CD14-positive monocyte (primary cell): Measurements from ENCODE around the gene CEP85L. TPM values are rescaled to one million over a fixed set of nuclear protein-coding genes. Genes with fewer than 3 reads are reported as not detected.
A peak's percentile ranks its signal among the peaks of the same experiment; 100 is the strongest.

Experiments used
- DNase-seq, 3 donors: peaks; one replicate each; pipeline ENCODE4 v3.0.0-alpha.2; 2011 to 2022
- H2AFZ ChIP-seq: 2 replicates; pipeline ENCODE4 v1.6.0; 2012; ENCODE audit warnings: mild to moderate bottlenecking, low read depth, low read length, inconsistent platforms; ENCODE audit not compliant: insufficient read depth, poor library complexity, severe bottlenecking
- H3K27ac ChIP-seq, 2 donors: 1 replicate in 1 of 2; 2 replicates in 1 of 2; pipeline ENCODE4 v1.5.1; 2012 to 2013; ENCODE audit warnings: low read length in 2 of 2, control low read depth in 1 of 2, inconsistent platforms in 1 of 2, low read depth in 1 of 2, mild to moderate bottlenecking in 1 of 2
- H3K27me3 ChIP-seq, 2 donors: one replicate each; pipeline versions ENCODE4 v1.6.0 to v1.6.1; 2011 to 2013; ENCODE audit warnings: low read length in 2 of 2; ENCODE audit not compliant: control insufficient read depth in 2 of 2, insufficient read depth in 2 of 2
- H3K36me3 ChIP-seq, 2 donors: replicated peaks in 1 of 2; 1 replicate in 1 of 2; 2 replicates in 1 of 2; pipeline versions ENCODE4 v1.5.1 to v1.6.1; 2012 to 2013; ENCODE audit warnings: low read length in 2 of 2, control low read depth in 1 of 2, inconsistent platforms in 1 of 2, mild to moderate bottlenecking in 1 of 2; ENCODE audit not compliant: insufficient read depth in 2 of 2, control insufficient read depth in 1 of 2
- H3K4me1 ChIP-seq, 2 donors: 1 replicate in 1 of 2; 2 replicates in 1 of 2; pipeline versions ENCODE4 v1.5.1 to v1.6.1; 2012 to 2013; ENCODE audit warnings: low read length in 2 of 2, control low read depth in 1 of 2, inconsistent platforms in 1 of 2, mild to moderate bottlenecking in 1 of 2, moderate library complexity in 1 of 2; ENCODE audit not compliant: insufficient read depth in 2 of 2, control insufficient read depth in 1 of 2
- H3K4me2 ChIP-seq: replicated peaks from 2 replicates; pipeline ENCODE3; 2012; ENCODE audit warnings: low read length, moderate library complexity, mild to moderate bottlenecking; ENCODE audit not compliant: poor library complexity, severe bottlenecking; ENCODE audit errors: extremely low read depth
- H3K4me3 ChIP-seq, 3 experiments: fragments of 200-600 bp in 1 of 3; sonication (generic) in 1 of 3; replicated peaks in 1 of 3; 1 replicate in 2 of 3; 2 replicates in 1 of 3; pipeline ENCODE4 v1.5.1; 2011 to 2013; ENCODE audit warnings: low read length in 3 of 3, mild to moderate bottlenecking in 3 of 3, control low read depth in 2 of 3, low read depth in 2 of 3, inconsistent platforms in 1 of 3, moderate library complexity in 1 of 3
- H3K79me2 ChIP-seq: 2 replicates; pipeline ENCODE4 v1.6.0; 2012; ENCODE audit warnings: mild to moderate bottlenecking, control low read depth, inconsistent platforms, low read length, moderate library complexity; ENCODE audit not compliant: insufficient read depth
- H3K9ac ChIP-seq: 2 replicates; pipeline ENCODE4 v1.6.0; 2017; ENCODE audit warnings: low read length, mild to moderate bottlenecking; ENCODE audit not compliant: insufficient read depth, poor library complexity, severe bottlenecking
- H3K9me3 ChIP-seq, 2 donors: replicated peaks in 1 of 2; 1 replicate in 1 of 2; 2 replicates in 1 of 2; pipeline versions ENCODE4 v1.5.1 to v1.6.1; 2012 to 2013; ENCODE audit warnings: low read length in 2 of 2, control low read depth in 1 of 2; ENCODE audit not compliant: control insufficient read depth in 1 of 2, insufficient read depth in 1 of 2
- H4K20me1 ChIP-seq: 2 replicates; pipeline ENCODE4 v1.6.0; 2012; ENCODE audit warnings: mild to moderate bottlenecking, low read length, control low read depth, moderate library complexity; ENCODE audit not compliant: insufficient read depth
- H3K27ac Mint-ChIP-seq, 7 donors: one replicate each; pipeline ENCODE4 v1.8.0; 2020; ENCODE audit warnings: mild to moderate bottlenecking in 7 of 7, mixed read lengths in 7 of 7, moderate library complexity in 6 of 7, inconsistent platforms in 2 of 7
- H3K27me3 Mint-ChIP-seq, 3 donors: one replicate each; pipeline ENCODE4 v1.8.0; 2021 to 2022; ENCODE audit warnings: low read depth in 3 of 3, mild to moderate bottlenecking in 3 of 3, mixed read lengths in 3 of 3, moderate library complexity in 3 of 3, inconsistent platforms in 1 of 3
- H3K36me3 Mint-ChIP-seq, 2 donors: one replicate each; pipeline ENCODE4 v1.8.0; 2020; ENCODE audit warnings: mixed read lengths in 2 of 2, inconsistent platforms in 1 of 2, mild to moderate bottlenecking in 1 of 2
- H3K4me1 Mint-ChIP-seq: one replicate; pipeline ENCODE4 v1.8.0; 2020; ENCODE audit warnings: mild to moderate bottlenecking, mixed read lengths
- H3K4me3 Mint-ChIP-seq, 2 donors: one replicate each; pipeline ENCODE4 v1.8.0; 2020; ENCODE audit warnings: mild to moderate bottlenecking in 2 of 2, mixed read lengths in 2 of 2, moderate library complexity in 1 of 2
- H3K9me3 Mint-ChIP-seq, 7 donors: one replicate each; pipeline ENCODE4 v1.8.0; 2020 to 2022; ENCODE audit warnings: mixed read lengths in 7 of 7, mild to moderate bottlenecking in 6 of 7, moderate library complexity in 6 of 7, inconsistent platforms in 2 of 7
- WGBS: methylation state at CpG from one replicate; pipeline ENCODE4 v1.1.5; 2013; ENCODE audit warnings: missing lambda C conversion rate; ENCODE audit not compliant: insufficient coverage; 5-methylcytosine and 5-hydroxymethylcytosine counted together
- intact Hi-C, 2 donors: fragments of 100-400 bp; cut with micrococcal nuclease; formaldehyde crosslinking; loops; one replicate each; pipeline versions ENCODE4 v1.15.0 to v1.15.1; 2023
- polyA plus RNA-seq, 3 donors: library from polyadenylated mRNA; depleted of rRNA in 1 of 3; unstranded in 2 of 3; stranded (reverse) in 1 of 3; fragments of 300-500 nt in 2 of 3; fragments of >200 nt in 1 of 3; fragmentation: Illumina TruSeq in 2 of 3; gene quantifications; 1 replicate in 2 of 3; 2 replicates in 1 of 3; pipeline ENCODE4 v1.2.3, GENCODE V29; 2012 to 2021
- TF ChIP-seq, protein P1 (sequence below): fragments of 200-600 bp; IDR thresholded peaks from one replicate; pipeline ENCODE4 v1.8.0; 2022; ENCODE audit warnings: antibody characterized with exemption, mild to moderate bottlenecking

Gene CEP85L
- polyA plus RNA-seq, 3 donors = 14.9 to 38.3 (median 19.6) TPM

DNA sequence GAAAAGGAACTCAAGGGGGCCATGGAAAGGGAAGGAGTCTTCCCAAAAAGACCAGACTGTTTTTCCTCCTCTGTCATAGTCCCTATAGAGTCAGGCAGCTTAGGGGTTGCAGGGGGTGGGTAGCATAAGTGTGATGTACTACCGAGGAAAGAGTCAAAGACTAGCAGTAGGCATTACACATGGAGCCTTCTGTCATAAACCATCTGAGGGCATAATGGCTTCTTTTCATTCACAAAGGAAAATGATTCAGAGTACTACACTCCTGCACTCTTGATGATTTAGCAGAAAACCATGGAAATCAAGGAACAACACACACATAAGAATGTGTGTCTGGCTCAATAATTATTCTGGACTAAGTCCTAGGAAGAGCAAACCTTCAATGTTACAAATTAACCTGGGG, 88.4 kb downstream of the CEP85L start:
- Histone ChIP-seq H3K9me3 (no peaks in the 10 kb centered on the region), H3K4me1 (peaks cover 0 to 7% of the 10 kb centered on the region in 2 donors), H3K4me3 (no peak overlapping the region), H2AFZ (no peak overlapping the region), H3K79me2 (no peaks in the 10 kb centered on the region), H3K9ac (no peak overlapping the region), H3K27me3 (no peaks in the 10 kb centered on the region), H3K27ac (no peak overlapping the region), H3K4me2 (no peak overlapping the region), H4K20me1 (peaks cover 92% of the 10 kb centered on the region), H3K36me3 (peaks cover 13 to 38% of the 10 kb centered on the region in 2 donors)
- TF ChIP-seq, protein P1, sequence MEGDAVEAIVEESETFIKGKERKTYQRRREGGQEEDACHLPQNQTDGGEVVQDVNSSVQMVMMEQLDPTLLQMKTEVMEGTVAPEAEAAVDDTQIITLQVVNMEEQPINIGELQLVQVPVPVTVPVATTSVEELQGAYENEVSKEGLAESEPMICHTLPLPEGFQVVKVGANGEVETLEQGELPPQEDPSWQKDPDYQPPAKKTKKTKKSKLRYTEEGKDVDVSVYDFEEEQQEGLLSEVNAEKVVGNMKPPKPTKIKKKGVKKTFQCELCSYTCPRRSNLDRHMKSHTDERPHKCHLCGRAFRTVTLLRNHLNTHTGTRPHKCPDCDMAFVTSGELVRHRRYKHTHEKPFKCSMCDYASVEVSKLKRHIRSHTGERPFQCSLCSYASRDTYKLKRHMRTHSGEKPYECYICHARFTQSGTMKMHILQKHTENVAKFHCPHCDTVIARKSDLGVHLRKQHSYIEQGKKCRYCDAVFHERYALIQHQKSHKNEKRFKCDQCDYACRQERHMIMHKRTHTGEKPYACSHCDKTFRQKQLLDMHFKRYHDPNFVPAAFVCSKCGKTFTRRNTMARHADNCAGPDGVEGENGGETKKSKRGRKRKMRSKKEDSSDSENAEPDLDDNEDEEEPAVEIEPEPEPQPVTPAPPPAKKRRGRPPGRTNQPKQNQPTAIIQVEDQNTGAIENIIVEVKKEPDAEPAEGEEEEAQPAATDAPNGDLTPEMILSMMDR = no peak
- no CpG with 5 or more reads among the region's 1 CpG for WGBS
- no peak overlapping the region for H3K27ac Mint-ChIP-seq
- DNase-seq = no peak
- H3K9me3 Mint-ChIP-seq = no peaks in the 10 kb centered on the region
- peaks cover 16 to 32% of the 10 kb centered on the region in 2 donors for H3K36me3 Mint-ChIP-seq
- peaks cover 16% of the 10 kb centered on the region for H3K4me1 Mint-ChIP-seq
- no peaks in the 10 kb centered on the region for H3K27me3 Mint-ChIP-seq
- H3K4me3 Mint-ChIP-seq = no peak overlapping the region
- intact Hi-C loops = no loop called here

DNA sequence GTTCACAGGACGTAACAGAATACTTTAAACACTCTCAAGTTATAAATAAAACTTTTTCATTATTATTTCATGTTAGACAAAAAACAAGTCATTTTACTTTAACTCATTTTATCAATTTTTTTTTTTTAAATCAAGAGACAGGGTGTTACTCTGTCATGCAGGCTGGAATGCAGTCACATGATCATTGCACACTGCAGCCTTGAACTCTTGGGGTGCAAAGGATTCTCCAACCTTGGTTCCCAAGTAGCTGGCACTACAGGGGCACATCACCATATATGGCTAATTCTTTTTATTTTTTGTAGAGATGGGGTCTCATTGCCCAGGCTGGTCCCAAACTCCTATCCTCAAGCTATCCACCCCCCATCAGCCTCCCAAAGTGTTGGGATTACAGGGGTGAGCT, 89.1 kb downstream of the CEP85L start:
- Histone ChIP-seq H3K4me1 (peaks cover 0 to 7% of the 10 kb centered on the region in 2 donors), H3K9me3 (no peaks in the 10 kb centered on the region), H3K9ac (no peak overlapping the region), H3K4me3 (no peak overlapping the region), H3K27me3 (no peaks in the 10 kb centered on the region), H3K4me2 (no peak overlapping the region), H2AFZ (no peak overlapping the region), H4K20me1 (peaks cover 92% of the 10 kb centered on the region), H3K27ac (no peak overlapping the region), H3K36me3 (peaks cover 13 to 38% of the 10 kb centered on the region in 2 donors), H3K79me2 (no peaks in the 10 kb centered on the region)
- intact Hi-C loops = no loop called here
- Mint-ChIP-seq H3K27me3 (no peaks in the 10 kb centered on the region), H3K9me3 (no peaks in the 10 kb centered on the region), H3K4me3 (no peak overlapping the region), H3K27ac (peak overlapping the region in 1 of 7 donors; percentile 25), H3K4me1 (peaks cover 16% of the 10 kb centered on the region), H3K36me3 (peaks cover 21 to 37% of the 10 kb centered on the region in 2 donors)
- DNase-seq = no peak
- TF ChIP-seq, protein P1 = no peak
- WGBS = no CpG with 5 or more reads among the region's 1 CpG
